G401.6 (cell line): ENCODE results near the gene VSX1.

ENCODE experiments used
- FAIRE-seq: peaks from 2 replicates; lab custom pipeline; 2012; peaks lifted over from hg19 to GRCh38; lab: Jason Lieb, UNC

The VSX1 gene

GRCh38 chr20:25065625-25066338 lies 16.2 kb downstream of the VSX1 start:
- no peak for FAIRE-seq

- no peak for FAIRE-seq
Observed at GRCh38 chr20:25065072-25065624, 16.8 kb downstream of the VSX1 start.

GRCh38 chr20:25064561-25065071 lies 17.3 kb downstream of the VSX1 start:
- no peak for FAIRE-seq

DNA sequence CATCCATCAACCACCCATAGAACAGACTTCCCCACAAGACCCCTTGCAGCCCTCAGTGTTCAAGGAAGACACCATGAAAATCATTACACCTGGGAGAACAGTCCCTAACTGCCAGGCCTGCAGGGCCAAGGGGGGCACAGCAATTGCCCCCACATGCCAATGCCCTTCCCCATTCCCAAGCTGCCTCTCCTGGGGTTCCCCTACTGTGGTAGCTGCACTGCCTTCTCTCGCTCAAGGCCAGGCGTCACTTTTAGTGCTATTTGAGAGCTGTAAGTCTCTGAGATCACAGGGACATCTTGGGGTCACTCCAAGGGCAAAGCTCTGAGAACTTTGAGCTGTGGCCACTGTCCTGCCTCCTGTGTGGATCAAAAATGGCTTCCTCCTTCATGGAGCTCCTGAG lies 18.0 kb downstream of the VSX1 start:
- FAIRE-seq: no peak

GRCh38 chr20:25063546-25063945 lies 18.4 kb downstream of the VSX1 start:
- no peak for FAIRE-seq

GRCh38 chr20:25062841-25063240 lies 19.1 kb downstream of the VSX1 start:
- no peak for FAIRE-seq

GRCh38 chr20:25061821-25062530 lies 20.0 kb downstream of the VSX1 start:
- FAIRE-seq: no peak

DNA sequence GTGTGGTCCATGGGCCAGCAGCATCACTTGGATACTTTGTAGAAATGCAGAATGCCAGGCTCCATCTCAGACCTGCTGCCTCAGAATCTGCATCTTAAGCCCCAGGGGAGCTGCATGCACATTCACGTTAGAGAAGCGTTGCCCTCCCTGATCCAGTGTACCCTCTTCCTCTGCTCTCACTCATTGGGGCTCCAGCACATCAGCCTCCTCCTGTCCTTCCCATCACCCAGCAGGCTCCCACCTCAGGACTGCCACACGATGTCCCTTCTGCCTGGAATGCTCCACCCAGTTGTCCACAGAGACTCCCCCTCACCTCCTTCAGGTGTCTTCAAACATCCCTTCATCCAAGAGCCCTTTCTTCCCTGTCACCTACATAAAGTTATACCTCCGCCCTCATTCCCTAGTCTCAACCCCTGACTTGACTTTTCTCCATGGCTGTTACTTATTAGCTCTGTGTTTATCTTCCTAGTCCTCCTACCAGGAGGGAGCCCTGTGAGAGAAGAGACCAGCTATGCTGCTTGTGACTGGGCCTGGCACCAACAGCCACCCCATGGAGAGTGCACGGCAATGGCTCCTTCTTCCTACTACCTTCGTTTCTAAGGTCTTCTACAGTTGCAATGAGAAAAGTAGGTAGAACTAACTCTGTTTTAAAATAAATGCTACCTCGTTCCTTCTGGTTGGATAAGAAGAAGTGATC lies 20.7 kb downstream of the VSX1 start:
- no peak for FAIRE-seq

- FAIRE-seq: no peak
Observed at GRCh38 chr20:25059866-25060465, 22.0 kb downstream of the VSX1 start.

GRCh38 chr20:25058847-25059810 lies 22.8 kb downstream of the VSX1 start:
- no peak for FAIRE-seq

DNA sequence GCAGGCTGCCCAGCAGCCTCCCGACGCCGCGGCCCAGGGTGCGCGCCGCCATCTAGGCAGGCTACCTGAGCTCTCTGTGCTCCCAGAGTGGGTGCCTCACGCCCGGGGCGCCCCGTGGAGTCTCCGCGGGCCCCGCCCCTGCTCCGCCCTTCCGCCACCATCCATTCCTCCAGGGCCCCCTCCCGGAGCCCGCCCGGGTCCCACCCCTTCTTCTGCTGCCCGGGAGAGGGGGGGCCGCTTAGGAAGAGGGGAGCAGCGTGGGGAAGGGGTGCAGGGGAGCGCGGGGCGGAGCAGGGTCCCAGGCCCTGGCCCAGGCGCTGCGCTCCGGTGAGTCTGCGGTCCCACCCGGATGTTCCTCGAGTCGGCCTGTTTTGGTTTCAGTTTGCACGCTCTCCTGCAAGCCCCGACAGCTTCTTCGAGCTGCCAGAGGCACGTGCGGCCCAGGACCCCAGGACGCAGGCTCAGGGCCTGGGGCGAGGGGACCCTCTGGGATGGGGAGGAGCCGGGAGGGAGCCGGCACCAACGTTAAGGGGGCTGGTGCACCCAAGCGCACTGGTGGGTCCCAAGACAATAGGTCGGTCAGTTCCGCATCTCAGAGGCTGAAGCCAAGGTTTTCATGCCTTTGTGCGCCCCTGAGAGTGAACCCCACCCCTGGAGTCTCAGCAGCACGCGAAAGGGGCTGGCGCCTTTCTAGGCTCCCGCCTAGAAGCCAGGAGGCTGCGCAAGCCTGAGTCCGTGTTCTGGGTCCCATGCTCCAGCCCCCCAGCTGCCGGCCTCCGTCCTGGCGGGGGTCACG lies 23.7 kb downstream of the VSX1 start, which contains the start of gene ACSS1:
Gene ACSS1, minus strand, starts transcription at position 89 of the 796 bp plus-strand sequence. Its CDS starts 37 bp downstream, at position 52.
- no peak for FAIRE-seq

DNA sequence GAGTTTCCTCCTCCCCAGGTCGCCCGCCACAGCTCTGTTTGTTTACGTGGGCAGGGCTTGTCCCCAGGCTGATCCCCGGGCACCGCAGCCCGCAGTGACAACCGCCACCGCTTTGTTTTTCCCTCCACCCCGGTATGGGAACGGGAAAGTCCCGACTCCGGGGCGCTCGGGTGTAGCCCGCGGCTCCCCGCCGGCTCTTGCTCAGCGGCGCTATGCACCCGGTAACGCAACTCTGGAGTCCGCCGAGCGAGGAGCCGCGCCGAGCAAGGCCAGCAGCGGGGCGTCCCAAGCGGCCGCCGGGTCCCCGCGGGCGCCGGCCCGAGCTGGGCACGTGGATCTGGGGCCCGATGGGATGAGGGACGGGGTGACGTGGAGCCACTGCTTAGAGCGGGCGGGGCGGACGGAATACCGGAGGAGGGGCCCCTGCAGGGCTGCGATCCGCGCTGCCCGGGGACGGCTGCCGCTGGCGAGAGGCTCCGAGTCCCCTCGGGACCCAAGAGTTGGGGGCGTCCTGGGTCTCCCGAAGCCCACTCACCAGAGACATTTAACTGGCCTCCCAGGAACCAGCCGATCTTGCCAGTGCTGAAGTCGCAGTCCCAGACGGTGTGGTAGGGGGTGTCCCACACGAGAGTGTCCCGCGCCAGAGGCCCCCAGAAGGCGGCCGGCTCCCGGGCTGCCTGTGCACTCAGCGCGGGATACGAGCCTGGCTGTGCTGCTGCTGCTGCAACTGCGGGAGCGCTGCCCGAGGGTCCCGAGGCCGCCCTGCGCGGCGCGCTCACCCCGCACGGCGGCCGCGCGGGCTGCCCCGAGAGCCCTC lies 24.5 kb downstream of the VSX1 start:
- FAIRE-seq: no peak

GRCh38 chr20:25056690-25057233 lies 25.2 kb downstream of the VSX1 start:
- FAIRE-seq: no peak

DNA sequence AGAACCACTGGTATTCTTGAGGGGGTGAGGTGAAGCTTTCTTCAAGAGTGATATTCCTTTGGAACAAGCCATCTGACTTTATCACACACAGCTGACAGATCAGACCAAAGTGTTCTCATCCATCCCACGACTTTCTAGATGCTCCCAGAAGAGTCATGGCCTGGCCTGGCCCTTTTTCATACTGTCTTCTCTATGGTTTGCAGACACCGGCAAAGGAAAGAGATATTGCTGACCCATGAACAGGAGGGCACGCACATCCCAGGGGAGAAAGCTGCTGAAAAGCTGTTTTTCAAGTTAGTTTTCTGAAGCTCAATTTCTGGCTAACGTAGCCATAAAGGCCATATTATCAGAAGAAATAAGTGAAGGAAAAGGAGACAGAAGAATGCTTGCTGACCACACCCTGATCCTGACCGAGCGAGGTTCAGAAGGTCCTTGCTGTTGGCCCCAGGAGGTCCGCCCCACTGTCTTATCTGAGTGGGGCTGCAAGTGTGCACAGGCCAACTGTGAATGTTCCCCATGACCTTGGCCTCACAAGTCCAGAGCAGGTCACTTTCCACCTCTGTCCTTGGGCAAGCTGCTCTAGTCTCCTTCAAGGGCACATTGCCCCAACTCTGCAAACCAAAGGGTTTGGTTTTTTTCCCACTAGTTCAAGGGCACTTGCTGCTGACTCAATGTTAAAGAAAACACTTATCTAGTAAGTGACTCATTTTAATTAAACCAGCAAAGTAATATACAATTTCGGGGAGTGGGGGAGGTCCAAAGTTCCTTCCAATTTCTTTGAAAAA lies 26.0 kb downstream of the VSX1 start:
- no peak for FAIRE-seq

DNA sequence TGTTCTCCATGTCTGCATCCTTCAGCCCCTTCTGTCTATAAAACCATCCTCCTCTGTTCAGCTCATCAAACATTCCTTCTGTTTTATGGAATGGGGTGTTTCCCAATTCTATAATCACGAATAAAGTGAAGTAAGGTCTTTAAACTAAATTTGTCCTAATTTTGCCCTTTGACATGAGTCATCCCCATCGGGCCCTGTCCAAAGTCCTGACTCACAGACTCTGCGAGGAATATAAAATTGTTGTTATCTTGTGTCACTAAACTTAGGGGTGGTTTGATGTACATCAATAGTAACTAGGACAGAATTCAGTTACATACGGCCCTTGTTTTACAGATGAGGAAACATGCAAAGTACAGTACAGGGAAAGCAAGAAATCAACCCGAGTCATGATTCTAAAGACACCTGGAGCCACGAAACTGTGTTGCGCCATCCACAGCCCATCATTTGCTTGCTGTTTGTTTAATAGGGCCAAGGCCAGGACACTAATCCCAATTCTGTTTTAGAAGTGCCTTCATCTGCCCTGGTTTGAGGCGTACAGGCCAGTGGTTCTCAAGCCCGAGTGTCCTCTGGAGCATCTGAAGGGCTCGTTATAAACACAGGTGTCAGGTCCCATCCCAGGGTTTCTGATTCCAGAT lies 26.8 kb downstream of the VSX1 start:
- FAIRE-seq: no peak

- FAIRE-seq: no peak
Observed at GRCh38 chr20:25054096-25054820, 27.7 kb downstream of the VSX1 start.
